Trophoblast cell (in vitro differentiated cells and primary cell): ENCODE measurements around the gene WIPF1.
A peak's percentile ranks its signal among the peaks of the same experiment; 100 is the strongest.

ENCODE experiments used
- DNase-seq, 2 donors: peaks; one replicate each; pipeline ENCODE4 v3.0.0-alpha.2; 2016
- H2AFZ ChIP-seq: 2 replicates; pipeline ENCODE4 v1.6.1; 2013; ENCODE audit warnings: low read length, moderate library complexity, mild to moderate bottlenecking; ENCODE audit not compliant: insufficient read depth, poor library complexity
- H2AK5ac ChIP-seq: 2 replicates; pipeline ENCODE4 v1.6.1; 2013; ENCODE audit warnings: mild to moderate bottlenecking, low read length
- H2BK120ac ChIP-seq: 2 replicates; pipeline ENCODE4 v1.6.1; 2013; ENCODE audit warnings: low read length, mild to moderate bottlenecking, moderate library complexity; ENCODE audit not compliant: insufficient read depth, poor library complexity
- H2BK12ac ChIP-seq: 2 replicates; pipeline ENCODE4 v1.6.1; 2013; ENCODE audit warnings: mild to moderate bottlenecking, low read length, moderate library complexity
- H2BK5ac ChIP-seq: 2 replicates; pipeline ENCODE4 v1.6.1; 2013; ENCODE audit warnings: low read length, low read depth, moderate library complexity, mild to moderate bottlenecking; ENCODE audit not compliant: poor library complexity
- H3K14ac ChIP-seq: 2 replicates; pipeline ENCODE4 v1.6.1; 2013; ENCODE audit warnings: mild to moderate bottlenecking, low read length
- H3K18ac ChIP-seq: 2 replicates; pipeline ENCODE4 v1.6.1; 2013; ENCODE audit warnings: mild to moderate bottlenecking, low read length
- H3K23ac ChIP-seq: 2 replicates; pipeline ENCODE4 v1.6.1; 2013; ENCODE audit warnings: low read length
- H3K27ac ChIP-seq: 2 replicates; pipeline ENCODE4 v1.5.1; 2013; ENCODE audit warnings: low read depth, mild to moderate bottlenecking, inconsistent platforms, low read length, moderate library complexity
- H3K27me3 ChIP-seq: 2 replicates; pipeline ENCODE4 v1.6.1; 2013; ENCODE audit warnings: inconsistent platforms, mild to moderate bottlenecking, low read length, moderate library complexity; ENCODE audit not compliant: insufficient read depth
- H3K36me3 ChIP-seq, 2 experiments: 1 replicate in 1 of 2; 2 replicates in 1 of 2; pipeline ENCODE4 v1.6.1; 2013; ENCODE audit warnings: low read length in 2 of 2, mild to moderate bottlenecking in 2 of 2, moderate library complexity in 1 of 2; ENCODE audit not compliant: insufficient read depth in 2 of 2, control insufficient read depth in 1 of 2
- H3K4ac ChIP-seq: 2 replicates; pipeline ENCODE4 v1.6.1; 2013; ENCODE audit warnings: low read depth, mild to moderate bottlenecking, low read length, moderate library complexity
- H3K4me1 ChIP-seq, 2 experiments: 1 replicate in 1 of 2; 2 replicates in 1 of 2; pipeline ENCODE4 v1.6.1; 2013; ENCODE audit warnings: low read length in 2 of 2, mild to moderate bottlenecking in 2 of 2, moderate library complexity in 1 of 2; ENCODE audit not compliant: insufficient read depth in 2 of 2, control insufficient read depth in 1 of 2
- H3K4me2 ChIP-seq: 2 replicates; pipeline ENCODE4 v1.6.1; 2013; ENCODE audit warnings: inconsistent platforms, mild to moderate bottlenecking, low read length, moderate library complexity
- H3K4me3 ChIP-seq: 2 replicates; pipeline ENCODE4 v1.5.1; 2013; ENCODE audit warnings: mild to moderate bottlenecking, low read depth, low read length, inconsistent platforms
- H3K79me1 ChIP-seq: one replicate; pipeline ENCODE4 v1.6.1; 2013; ENCODE audit warnings: low read length
- H3K79me2 ChIP-seq: 2 replicates; pipeline ENCODE4 v1.6.1; 2013; ENCODE audit warnings: low read length, mild to moderate bottlenecking; ENCODE audit not compliant: control insufficient read depth, insufficient read depth, poor library complexity
- H3K9ac ChIP-seq: 2 replicates; pipeline ENCODE4 v1.6.1; 2013; ENCODE audit warnings: mild to moderate bottlenecking, low read length
- H3K9me3 ChIP-seq: 2 replicates; pipeline ENCODE4 v1.6.1; 2013; ENCODE audit warnings: low read depth, mild to moderate bottlenecking, control low read depth, inconsistent platforms, low read length; ENCODE audit not compliant: insufficient read depth
- H4K12ac ChIP-seq: 2 replicates; pipeline ENCODE4 v1.6.1; 2013; ENCODE audit warnings: low read depth, mild to moderate bottlenecking, low read length, moderate library complexity
- H4K8ac ChIP-seq: 2 replicates; pipeline ENCODE4 v1.6.1; 2013; ENCODE audit warnings: low read depth, mild to moderate bottlenecking, low read length, moderate library complexity
- H4K91ac ChIP-seq: one replicate; pipeline ENCODE4 v1.6.1; 2013; ENCODE audit warnings: low read depth, mild to moderate bottlenecking, low read length, moderate library complexity
- WGBS: extraction: QIAGEN DNeasy Blood & Tissue Kit; methylation state at CpG from one replicate; pipeline ENCODE4 v1.1.7; 2013; ENCODE audit warnings: missing lambda C conversion rate; ENCODE audit not compliant: insufficient read length, insufficient coverage; ENCODE audit errors: extremely low coverage; 5-methylcytosine and 5-hydroxymethylcytosine counted together

WIPF1 gene

DNA sequence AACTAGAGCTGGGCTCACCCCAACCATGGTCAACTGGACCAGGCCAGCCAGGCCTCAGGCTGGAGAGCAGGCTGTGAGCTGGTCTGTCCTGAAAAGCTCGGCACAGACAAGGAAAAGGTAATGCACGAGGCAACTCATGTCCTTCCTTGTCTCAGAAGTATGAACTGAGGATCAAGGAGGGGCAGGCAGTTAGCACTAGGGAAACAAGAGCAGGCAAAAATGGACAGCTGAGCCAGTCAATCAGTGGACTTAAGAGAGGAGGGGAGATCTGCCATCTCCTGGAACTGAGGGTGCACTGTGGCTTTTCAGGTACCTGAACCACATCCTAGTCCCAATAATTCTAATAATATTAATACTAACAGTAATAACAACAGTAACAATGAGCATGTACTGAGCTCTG is 20.6 kb upstream of the WIPF1 start:
- H3K4me1 ChIP-seq: peaks cover 11 to 29% of the 10 kb centered on the region in 2 experiments
- H3K9ac ChIP-seq: no peak overlapping the region
- peak overlapping the region; percentile 68 for H4K8ac ChIP-seq
- H2AFZ ChIP-seq: no peak overlapping the region
- H2AK5ac ChIP-seq: peak overlapping the region; percentile 45
- H3K14ac ChIP-seq: peak overlapping the region; percentile 74
- no peak overlapping the region for H3K23ac ChIP-seq
- no peaks in the 10 kb centered on the region for H3K27me3 ChIP-seq
- H2BK12ac ChIP-seq: peak overlapping the region; percentile 55
- H3K4ac ChIP-seq: peak overlapping the region; percentile 49
- peaks cover 12 to 16% of the 10 kb centered on the region in 2 experiments for H3K36me3 ChIP-seq
- H4K12ac ChIP-seq: no peak overlapping the region
- H2BK120ac ChIP-seq: peak overlapping the region; percentile 65
- no CpG with 5 or more reads among the region's 2 CpGs for WGBS
- H3K18ac ChIP-seq: peak overlapping the region; percentile 83
- H4K91ac ChIP-seq: peak overlapping the region; percentile 85
- H3K79me2 ChIP-seq: peaks cover 3% of the 10 kb centered on the region
- no peaks in the 10 kb centered on the region for H3K9me3 ChIP-seq
- peaks cover 23% of the 10 kb centered on the region for H3K79me1 ChIP-seq
- H3K27ac ChIP-seq: peak overlapping the region; percentile 78
- no peak overlapping the region for H3K4me2 ChIP-seq
- no peak overlapping the region for H3K4me3 ChIP-seq
- H2BK5ac ChIP-seq: peak overlapping the region; percentile 76
- no peak for DNase-seq

DNA sequence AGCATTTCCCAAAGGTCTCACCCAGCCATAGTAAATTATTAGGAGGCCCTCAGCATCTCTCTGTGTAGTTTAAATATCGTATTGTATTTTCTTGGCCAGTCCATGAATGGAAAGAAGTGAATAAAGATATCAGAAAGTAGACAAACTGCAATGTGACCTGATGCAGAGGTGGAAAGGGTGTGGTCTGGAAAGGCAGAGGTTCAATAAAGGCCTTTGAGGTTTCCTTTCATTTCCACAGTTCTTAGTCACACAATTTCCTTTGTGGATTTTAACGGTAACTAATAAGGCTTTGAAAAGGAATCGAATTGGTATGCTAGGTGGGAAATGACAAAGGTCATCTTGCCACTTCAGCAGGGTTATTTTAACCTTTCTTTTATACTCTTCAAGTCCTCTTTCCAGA is 20.1 kb upstream of the WIPF1 start:
- Histone ChIP-seq H3K79me1 (peaks cover 25% of the 10 kb centered on the region), H4K12ac (peak overlapping the region; percentile 59), H2BK5ac (peak overlapping the region; percentile 76), H4K8ac (no peak overlapping the region), H3K9me3 (no peaks in the 10 kb centered on the region), H2BK120ac (peak overlapping the region; percentile 20), H3K36me3 (peaks cover 10 to 14% of the 10 kb centered on the region in 2 experiments), H3K23ac (no peak overlapping the region), H3K79me2 (peaks cover 3% of the 10 kb centered on the region), H3K27me3 (no peaks in the 10 kb centered on the region), H2AK5ac (peak overlapping the region; percentile 64), H3K4me3 (no peak overlapping the region), H3K27ac (peak overlapping the region; percentile 68), H3K4me1 (peaks cover 11 to 29% of the 10 kb centered on the region in 2 experiments), H2AFZ (no peak overlapping the region), H4K91ac (peak overlapping the region; percentile 85), H2BK12ac (peak overlapping the region; percentile 55), H3K4me2 (no peak overlapping the region), H3K4ac (peak overlapping the region; percentile 84), H3K18ac (peak overlapping the region; percentile 83), H3K9ac (no peak overlapping the region), H3K14ac (peak overlapping the region; percentile 79)
- DNase-seq: no peak
- WGBS: no CpG with 5 or more reads among the region's 3 CpGs

DNA sequence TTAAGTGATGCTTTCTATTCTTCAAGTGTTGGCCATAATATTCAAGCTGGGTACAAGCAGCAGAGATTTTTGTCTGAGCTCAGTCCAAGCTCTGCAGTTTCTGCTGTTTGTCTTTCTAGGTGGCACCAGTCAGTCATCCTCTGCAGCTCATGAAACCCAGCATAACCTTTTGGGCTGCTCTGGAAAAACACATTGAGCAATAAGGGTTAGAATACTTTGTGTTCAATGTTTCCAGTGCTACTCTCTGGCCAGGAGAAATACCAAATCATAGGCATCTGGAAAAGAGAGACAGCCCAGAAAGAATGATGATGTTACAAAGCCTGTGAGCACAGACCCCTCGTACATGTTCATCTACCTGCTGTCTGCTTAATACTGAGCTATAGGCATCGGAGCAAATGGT is 19.5 kb upstream of the WIPF1 start:
- Histone ChIP-seq H3K4me3 (no peak overlapping the region), H4K8ac (peak overlapping the region; percentile 53), H3K79me1 (peaks cover 25% of the 10 kb centered on the region), H4K91ac (no peak overlapping the region), H4K12ac (no peak overlapping the region), H3K27me3 (no peaks in the 10 kb centered on the region), H2AFZ (peak overlapping the region; percentile 45), H3K18ac (peak overlapping the region; percentile 83), H2BK5ac (peak overlapping the region; percentile 72), H3K4me1 (peaks cover 11 to 29% of the 10 kb centered on the region in 2 experiments), H3K9me3 (no peaks in the 10 kb centered on the region), H3K27ac (peak overlapping the region; percentile 68), H3K14ac (peak overlapping the region; percentile 79), H3K4me2 (no peak overlapping the region), H2BK120ac (peak overlapping the region; percentile 20), H3K23ac (no peak overlapping the region), H2AK5ac (peak overlapping the region; percentile 64), H3K36me3 (peaks cover 8 to 12% of the 10 kb centered on the region in 2 experiments), H3K9ac (no peak overlapping the region), H3K4ac (peak overlapping the region; percentile 84), H2BK12ac (peak overlapping the region; percentile 55), H3K79me2 (peaks cover 3% of the 10 kb centered on the region)
- WGBS: no CpG with 5 or more reads among the region's 2 CpGs
- DNase-seq: no peak

DNA sequence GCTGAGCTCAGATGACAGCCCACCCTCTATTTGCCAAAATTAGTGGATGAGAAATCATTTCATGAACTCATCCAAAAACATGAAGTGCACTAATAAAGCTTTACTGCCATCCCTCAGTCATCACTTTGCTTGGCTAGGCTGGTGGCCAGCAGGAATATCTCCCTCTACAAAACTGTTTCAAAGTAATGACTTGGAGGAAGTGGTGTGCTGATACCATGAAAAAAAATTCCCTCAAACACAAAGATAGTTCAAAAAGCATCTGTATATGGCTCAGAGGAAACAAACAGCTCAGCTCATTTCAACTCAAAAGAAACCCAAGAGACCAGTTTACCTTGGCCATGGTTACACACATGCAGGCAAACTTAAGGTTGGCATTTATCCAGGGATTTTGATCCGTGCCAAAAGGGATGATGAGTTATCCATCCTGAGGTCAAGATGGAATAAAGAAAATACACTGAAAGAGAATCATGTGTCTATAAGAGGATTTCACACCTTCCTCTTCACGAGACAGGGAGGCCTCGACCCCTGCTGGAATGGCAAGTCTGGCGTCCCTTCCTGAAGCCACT is 18.4 kb upstream of the WIPF1 start:
- H2BK12ac ChIP-seq: peak overlapping the region; percentile 80
- no CpG with 5 or more reads among the region's 4 CpGs for WGBS

More for the DNA sequence above, 18.4 kb upstream of the WIPF1 start:
- Histone ChIP-seq H3K27ac (peak overlapping the region; percentile 61), H3K79me2 (peaks cover 3% of the 10 kb centered on the region), H3K79me1 (peaks cover 27% of the 10 kb centered on the region), H2BK120ac (peak overlapping the region; percentile 16), H2BK5ac (peak overlapping the region; percentile 60), H4K91ac (peak overlapping the region; percentile 82), H3K4ac (no peak overlapping the region), H2AFZ (no peak overlapping the region), H3K4me3 (no peak overlapping the region), H4K12ac (no peak overlapping the region), H2AK5ac (peak overlapping the region; percentile 34), H3K23ac (no peak overlapping the region), H3K4me1 (peaks cover 11 to 30% of the 10 kb centered on the region in 2 experiments), H3K4me2 (no peak overlapping the region), H4K8ac (no peak overlapping the region), H3K9me3 (no peaks in the 10 kb centered on the region), H3K36me3 (peaks cover 8 to 12% of the 10 kb centered on the region in 2 experiments), H3K27me3 (no peaks in the 10 kb centered on the region), H3K9ac (no peak overlapping the region), H3K18ac (peak overlapping the region; percentile 63), H3K14ac (no peak overlapping the region)
- no peak for DNase-seq
